GM23338 (cell line): Measurements from ENCODE around the gene ATP4B. TPM values are rescaled to one million over a fixed set of nuclear protein-coding genes. Genes with fewer than 3 reads are reported as not detected.

ENCODE experiments used
- ATAC-seq: fragments of 200-7000 bp; cut with Tn5 transposase; 3 replicates; pipeline ENCODE4 v1.9.1; 2020
- DNase-seq: peaks from one replicate; pipeline ENCODE4 v3.0.0-alpha.2; 2015; ENCODE audit warnings: low spot score
- H2AFZ ChIP-seq: fragments of 200-600 bp; sonication (generic); 2 replicates; pipeline ENCODE4 v1.8.0; 2016; ENCODE audit warnings: antibody characterized with exemption, mild to moderate bottlenecking, moderate library complexity
- H3F3A ChIP-seq: fragments of 200-600 bp; sonication (generic); replicated peaks from 2 replicates; pipeline ENCODE4 v1.8.0; 2017; ENCODE audit warnings: antibody characterized with exemption, mixed run types, low read depth
- H3K27ac ChIP-seq: fragments of 200-600 bp; sonication (generic); 2 replicates; pipeline ENCODE4 v1.6.1; 2016; ENCODE audit warnings: low read depth
- H3K27me3 ChIP-seq: fragments of 200-600 bp; sonication (generic); 2 replicates; pipeline ENCODE4 v1.8.0; 2016; ENCODE audit warnings: mild to moderate bottlenecking, mixed run types, moderate library complexity; ENCODE audit not compliant: insufficient read depth
- H3K36me3 ChIP-seq: fragments of 200-600 bp; sonication (generic); 2 replicates; pipeline ENCODE4 v1.8.0; 2016; ENCODE audit warnings: mild to moderate bottlenecking; ENCODE audit not compliant: insufficient read depth
- H3K4me1 ChIP-seq: fragments of 200-600 bp; sonication (generic); 2 replicates; pipeline ENCODE4 v1.8.0; 2016; ENCODE audit warnings: mild to moderate bottlenecking, moderate library complexity; ENCODE audit not compliant: insufficient read depth
- H3K4me2 ChIP-seq: fragments of 200-600 bp; sonication (generic); 2 replicates; pipeline ENCODE4 v1.7.1; 2017; ENCODE audit warnings: mixed run types
- H3K4me3 ChIP-seq: fragments of 200-600 bp; sonication (generic); 2 replicates; pipeline ENCODE4 v1.6.1; 2016; ENCODE audit warnings: mixed run types
- H3K79me2 ChIP-seq: fragments of 200-600 bp; sonication (generic); replicated peaks from 2 replicates; pipeline ENCODE4 v1.8.0; 2017; ENCODE audit warnings: mild to moderate bottlenecking; ENCODE audit not compliant: insufficient read depth
- H3K9me2 ChIP-seq: fragments of 200-600 bp; sonication (generic); 2 replicates; pipeline ENCODE4 v1.8.0; 2017; ENCODE audit not compliant: insufficient read depth
- H4K20me1 ChIP-seq: fragments of 200-600 bp; sonication (generic); replicated peaks from 2 replicates; pipeline ENCODE4 v1.8.0; 2017; ENCODE audit warnings: mild to moderate bottlenecking; ENCODE audit not compliant: insufficient read depth
- H3K27ac Mint-ChIP-seq: 2 replicates; pipeline ENCODE4 v1.8.0; 2020; ENCODE audit warnings: inconsistent platforms, mild to moderate bottlenecking, moderate library complexity, mixed read lengths
- H3K27me3 Mint-ChIP-seq: 3 replicates; pipeline ENCODE4 v1.8.0; 2022; ENCODE audit warnings: low read depth, mild to moderate bottlenecking, moderate library complexity, mixed read lengths, inconsistent platforms; ENCODE audit not compliant: insufficient read depth, poor library complexity
- H3K36me3 Mint-ChIP-seq: 3 replicates; pipeline ENCODE4 v1.8.0; 2021; ENCODE audit warnings: low read depth, mild to moderate bottlenecking, inconsistent platforms, moderate library complexity, mixed read lengths
- H3K4me1 Mint-ChIP-seq: 3 replicates; pipeline ENCODE4 v1.8.0; 2020; ENCODE audit warnings: mild to moderate bottlenecking, inconsistent platforms, mixed read lengths
- H3K4me3 Mint-ChIP-seq: 3 replicates; pipeline ENCODE4 v1.8.0; 2021; ENCODE audit warnings: moderate library complexity, mild to moderate bottlenecking, inconsistent platforms, mixed read lengths
- H3K9me3 Mint-ChIP-seq: 3 replicates; pipeline ENCODE4 v1.8.0; 2020; ENCODE audit warnings: moderate library complexity, mild to moderate bottlenecking, inconsistent platforms, mixed read lengths
- CREB1 ChIP-seq: fragments of 250-450 bp; sonication (Bioruptor Pico); IDR thresholded peaks from 2 replicates; pipeline ENCODE4 v1.5.0; 2020; ENCODE audit warnings: low read depth, mild to moderate bottlenecking, moderate library complexity
- JUNB ChIP-seq: IDR thresholded peaks from one replicate; pipeline ENCODE4 v1.6.1; 2016; ENCODE audit warnings: antibody characterized with exemption; ENCODE audit not compliant: unreplicated experiment
- STAT1 ChIP-seq: IDR thresholded peaks from one replicate; pipeline ENCODE4 v1.6.1; 2016; ENCODE audit warnings: antibody characterized with exemption; ENCODE audit not compliant: unreplicated experiment
- polyA plus RNA-seq: library from polyadenylated mRNA; unstranded; fragments of >200 nt; fragmentation: Nextera tagmentation; extraction: Ambion mirVana; gene quantifications from 2 replicates; pipeline ENCODE4 v1.2.1, GENCODE V29; 2016
- total RNA-seq: library from RNA; depleted of rRNA; stranded (reverse); fragments of >200 nt; shearing (Covaris generic); gene quantifications from 2 replicates; pipeline ENCODE4 v1.2.3, GENCODE V29; 2014
- TF ChIP-seq, protein P1 (sequence below): IDR thresholded peaks from one replicate; pipeline ENCODE4 v1.6.1; 2018; ENCODE audit warnings: antibody characterized with exemption; ENCODE audit not compliant: unreplicated experiment
- TF ChIP-seq, protein P2 (sequence below): fragments of 250-450 bp; sonication (Bioruptor Pico); IDR thresholded peaks from 2 replicates; pipeline ENCODE4 v1.5.0; 2020; ENCODE audit warnings: mild to moderate bottlenecking, moderate library complexity

Gene ATP4B
- total and polyA plus RNA-seq, 2 experiments from 2014 or later: not detected

DNA sequence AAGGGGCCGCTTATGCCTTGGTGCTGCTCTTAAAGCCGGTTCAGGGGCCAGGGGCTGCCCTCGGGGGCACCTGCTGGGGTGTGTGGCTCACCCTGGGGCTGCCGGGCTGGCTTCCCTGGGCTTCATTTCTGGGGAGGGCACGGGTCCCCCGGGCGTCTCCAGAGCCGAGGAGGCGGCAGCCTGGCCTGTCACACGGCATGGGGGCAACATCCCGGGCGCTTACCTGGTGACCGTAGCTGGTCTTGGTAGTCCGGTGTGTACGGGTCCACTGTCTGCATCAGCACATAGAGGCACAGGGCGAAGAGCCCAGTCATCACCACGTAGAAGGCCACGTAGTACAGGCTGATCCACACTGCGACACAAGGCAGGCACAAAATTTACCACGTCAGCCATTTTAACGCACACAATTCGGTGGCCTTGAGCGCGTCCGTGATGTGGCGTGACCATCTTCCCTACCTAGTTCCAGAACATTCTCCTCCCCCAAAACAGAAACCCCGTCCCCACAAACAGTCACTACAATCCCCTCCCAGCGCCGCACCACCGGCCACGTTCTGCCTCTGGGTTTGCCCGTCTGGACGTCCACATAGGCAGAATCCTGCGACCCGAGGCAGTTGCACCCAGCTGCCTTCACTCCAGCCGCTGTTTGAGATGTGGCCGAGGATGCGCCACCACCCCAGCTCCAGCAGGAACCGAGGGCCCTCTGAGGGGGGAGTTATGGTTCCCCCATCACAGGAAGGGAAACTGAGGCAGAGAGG is 3.2 kb downstream of the ATP4B start:
- H4K20me1 ChIP-seq: no peaks in the 10 kb centered on the region
- peaks cover 9% of the 10 kb centered on the region for H3K4me1 Mint-ChIP-seq
- no peak overlapping the region for H3K27ac Mint-ChIP-seq
- no peak overlapping the region for H3K4me2 ChIP-seq
- H3K4me1 ChIP-seq: no peaks in the 10 kb centered on the region
- no peaks in the 10 kb centered on the region for H3F3A ChIP-seq
- H3K27me3 ChIP-seq: no peaks in the 10 kb centered on the region
- DNase-seq (no peak), ATAC-seq (no peak)
- H3K27me3 Mint-ChIP-seq: peaks cover 5% of the 10 kb centered on the region
- no peak overlapping the region for H2AFZ ChIP-seq
- H3K36me3 Mint-ChIP-seq: no peaks in the 10 kb centered on the region
- no peaks in the 10 kb centered on the region for H3K9me2 ChIP-seq
- H3K79me2 ChIP-seq: no peaks in the 10 kb centered on the region
- H3K9me3 Mint-ChIP-seq: no peaks in the 10 kb centered on the region
- no peak overlapping the region for H3K4me3 Mint-ChIP-seq
- H3K36me3 ChIP-seq: no peaks in the 10 kb centered on the region
- H3K4me3 ChIP-seq: no peak overlapping the region
- no peak overlapping the region for H3K27ac ChIP-seq
- TF ChIP-seq, protein P1, sequence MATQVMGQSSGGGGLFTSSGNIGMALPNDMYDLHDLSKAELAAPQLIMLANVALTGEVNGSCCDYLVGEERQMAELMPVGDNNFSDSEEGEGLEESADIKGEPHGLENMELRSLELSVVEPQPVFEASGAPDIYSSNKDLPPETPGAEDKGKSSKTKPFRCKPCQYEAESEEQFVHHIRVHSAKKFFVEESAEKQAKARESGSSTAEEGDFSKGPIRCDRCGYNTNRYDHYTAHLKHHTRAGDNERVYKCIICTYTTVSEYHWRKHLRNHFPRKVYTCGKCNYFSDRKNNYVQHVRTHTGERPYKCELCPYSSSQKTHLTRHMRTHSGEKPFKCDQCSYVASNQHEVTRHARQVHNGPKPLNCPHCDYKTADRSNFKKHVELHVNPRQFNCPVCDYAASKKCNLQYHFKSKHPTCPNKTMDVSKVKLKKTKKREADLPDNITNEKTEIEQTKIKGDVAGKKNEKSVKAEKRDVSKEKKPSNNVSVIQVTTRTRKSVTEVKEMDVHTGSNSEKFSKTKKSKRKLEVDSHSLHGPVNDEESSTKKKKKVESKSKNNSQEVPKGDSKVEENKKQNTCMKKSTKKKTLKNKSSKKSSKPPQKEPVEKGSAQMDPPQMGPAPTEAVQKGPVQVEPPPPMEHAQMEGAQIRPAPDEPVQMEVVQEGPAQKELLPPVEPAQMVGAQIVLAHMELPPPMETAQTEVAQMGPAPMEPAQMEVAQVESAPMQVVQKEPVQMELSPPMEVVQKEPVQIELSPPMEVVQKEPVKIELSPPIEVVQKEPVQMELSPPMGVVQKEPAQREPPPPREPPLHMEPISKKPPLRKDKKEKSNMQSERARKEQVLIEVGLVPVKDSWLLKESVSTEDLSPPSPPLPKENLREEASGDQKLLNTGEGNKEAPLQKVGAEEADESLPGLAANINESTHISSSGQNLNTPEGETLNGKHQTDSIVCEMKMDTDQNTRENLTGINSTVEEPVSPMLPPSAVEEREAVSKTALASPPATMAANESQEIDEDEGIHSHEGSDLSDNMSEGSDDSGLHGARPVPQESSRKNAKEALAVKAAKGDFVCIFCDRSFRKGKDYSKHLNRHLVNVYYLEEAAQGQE: no peak
- TF ChIP-seq CREB1 (CRISPR knock-in tag): no peak
- TF ChIP-seq JUNB: no peak

DNA sequence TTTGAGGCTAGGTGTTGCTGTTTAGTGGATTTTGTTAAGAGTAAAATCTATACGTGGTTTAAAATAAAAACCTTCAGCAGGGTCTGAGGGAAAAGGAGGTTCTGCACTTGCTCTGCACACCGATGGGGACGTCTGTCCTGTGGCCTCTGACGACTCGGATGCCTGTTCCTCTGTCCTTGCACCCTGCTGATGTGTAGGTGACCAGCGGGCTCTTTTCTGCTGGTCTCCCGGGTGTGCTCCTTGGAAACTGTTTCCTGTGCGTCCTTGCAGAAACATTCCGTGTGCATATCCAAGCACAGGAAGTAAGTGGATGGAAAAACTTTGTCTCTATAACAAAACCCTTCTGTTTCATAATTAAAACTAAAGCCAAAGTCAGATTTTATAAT is 3.8 kb downstream of the ATP4B start:
- Histone ChIP-seq H3K27me3 (no peaks in the 10 kb centered on the region), H3K4me2 (no peak overlapping the region), H3K27ac (no peak overlapping the region), H3K36me3 (no peaks in the 10 kb centered on the region), H3F3A (no peaks in the 10 kb centered on the region), H3K9me2 (no peaks in the 10 kb centered on the region), H4K20me1 (no peaks in the 10 kb centered on the region), H3K4me1 (no peaks in the 10 kb centered on the region), H3K79me2 (no peaks in the 10 kb centered on the region), H2AFZ (no peak overlapping the region), H3K4me3 (no peak overlapping the region)
- H3K36me3 Mint-ChIP-seq: no peaks in the 10 kb centered on the region
- TF ChIP-seq, protein P2, sequence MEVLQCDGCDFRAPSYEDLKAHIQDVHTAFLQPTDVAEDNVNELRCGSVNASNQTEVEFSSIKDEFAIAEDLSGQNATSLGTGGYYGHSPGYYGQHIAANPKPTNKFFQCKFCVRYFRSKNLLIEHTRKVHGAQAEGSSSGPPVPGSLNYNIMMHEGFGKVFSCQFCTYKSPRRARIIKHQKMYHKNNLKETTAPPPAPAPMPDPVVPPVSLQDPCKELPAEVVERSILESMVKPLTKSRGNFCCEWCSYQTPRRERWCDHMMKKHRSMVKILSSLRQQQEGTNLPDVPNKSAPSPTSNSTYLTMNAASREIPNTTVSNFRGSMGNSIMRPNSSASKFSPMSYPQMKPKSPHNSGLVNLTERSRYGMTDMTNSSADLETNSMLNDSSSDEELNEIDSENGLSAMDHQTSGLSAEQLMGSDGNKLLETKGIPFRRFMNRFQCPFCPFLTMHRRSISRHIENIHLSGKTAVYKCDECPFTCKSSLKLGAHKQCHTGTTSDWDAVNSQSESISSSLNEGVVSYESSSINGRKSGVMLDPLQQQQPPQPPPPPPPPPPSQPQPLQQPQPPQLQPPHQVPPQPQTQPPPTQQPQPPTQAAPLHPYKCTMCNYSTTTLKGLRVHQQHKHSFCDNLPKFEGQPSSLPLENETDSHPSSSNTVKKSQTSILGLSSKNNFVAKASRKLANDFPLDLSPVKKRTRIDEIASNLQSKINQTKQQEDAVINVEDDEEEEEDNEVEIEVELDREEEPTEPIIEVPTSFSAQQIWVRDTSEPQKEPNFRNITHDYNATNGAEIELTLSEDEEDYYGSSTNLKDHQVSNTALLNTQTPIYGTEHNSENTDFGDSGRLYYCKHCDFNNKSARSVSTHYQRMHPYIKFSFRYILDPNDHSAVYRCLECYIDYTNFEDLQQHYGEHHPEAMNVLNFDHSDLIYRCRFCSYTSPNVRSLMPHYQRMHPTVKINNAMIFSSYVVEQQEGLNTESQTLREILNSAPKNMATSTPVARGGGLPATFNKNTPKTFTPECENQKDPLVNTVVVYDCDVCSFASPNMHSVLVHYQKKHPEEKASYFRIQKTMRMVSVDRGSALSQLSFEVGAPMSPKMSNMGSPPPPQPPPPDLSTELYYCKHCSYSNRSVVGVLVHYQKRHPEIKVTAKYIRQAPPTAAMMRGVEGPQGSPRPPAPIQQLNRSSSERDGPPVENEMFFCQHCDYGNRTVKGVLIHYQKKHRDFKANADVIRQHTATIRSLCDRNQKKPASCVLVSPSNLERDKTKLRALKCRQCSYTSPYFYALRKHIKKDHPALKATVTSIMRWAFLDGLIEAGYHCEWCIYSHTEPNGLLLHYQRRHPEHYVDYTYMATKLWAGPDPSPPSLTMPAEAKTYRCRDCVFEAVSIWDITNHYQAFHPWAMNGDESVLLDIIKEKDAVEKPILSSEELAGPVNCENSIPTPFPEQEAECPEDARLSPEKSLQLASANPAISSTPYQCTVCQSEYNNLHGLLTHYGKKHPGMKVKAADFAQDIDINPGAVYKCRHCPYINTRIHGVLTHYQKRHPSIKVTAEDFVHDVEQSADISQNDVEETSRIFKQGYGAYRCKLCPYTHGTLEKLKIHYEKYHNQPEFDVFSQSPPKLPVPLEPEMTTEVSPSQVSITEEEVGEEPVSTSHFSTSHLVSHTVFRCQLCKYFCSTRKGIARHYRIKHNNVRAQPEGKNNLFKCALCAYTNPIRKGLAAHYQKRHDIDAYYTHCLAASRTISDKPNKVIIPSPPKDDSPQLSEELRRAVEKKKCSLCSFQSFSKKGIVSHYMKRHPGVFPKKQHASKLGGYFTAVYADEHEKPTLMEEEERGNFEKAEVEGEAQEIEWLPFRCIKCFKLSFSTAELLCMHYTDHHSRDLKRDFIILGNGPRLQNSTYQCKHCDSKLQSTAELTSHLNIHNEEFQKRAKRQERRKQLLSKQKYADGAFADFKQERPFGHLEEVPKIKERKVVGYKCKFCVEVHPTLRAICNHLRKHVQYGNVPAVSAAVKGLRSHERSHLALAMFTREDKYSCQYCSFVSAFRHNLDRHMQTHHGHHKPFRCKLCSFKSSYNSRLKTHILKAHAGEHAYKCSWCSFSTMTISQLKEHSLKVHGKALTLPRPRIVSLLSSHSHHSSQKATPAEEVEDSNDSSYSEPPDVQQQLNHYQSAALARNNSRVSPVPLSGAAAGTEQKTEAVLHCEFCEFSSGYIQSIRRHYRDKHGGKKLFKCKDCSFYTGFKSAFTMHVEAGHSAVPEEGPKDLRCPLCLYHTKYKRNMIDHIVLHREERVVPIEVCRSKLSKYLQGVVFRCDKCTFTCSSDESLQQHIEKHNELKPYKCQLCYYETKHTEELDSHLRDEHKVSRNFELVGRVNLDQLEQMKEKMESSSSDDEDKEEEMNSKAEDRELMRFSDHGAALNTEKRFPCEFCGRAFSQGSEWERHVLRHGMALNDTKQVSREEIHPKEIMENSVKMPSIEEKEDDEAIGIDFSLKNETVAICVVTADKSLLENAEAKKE (CRISPR knock-in tag): no peak
- TF ChIP-seq STAT1 (no peak), CREB1 (CRISPR knock-in tag) (no peak), JUNB (no peak)
- peaks cover 11% of the 10 kb centered on the region for H3K27me3 Mint-ChIP-seq
- no peaks in the 10 kb centered on the region for H3K9me3 Mint-ChIP-seq
- peaks cover 14% of the 10 kb centered on the region for H3K4me1 Mint-ChIP-seq
- ATAC-seq (no peak), DNase-seq (no peak)
- no peak overlapping the region for H3K4me3 Mint-ChIP-seq
- H3K27ac Mint-ChIP-seq: no peak overlapping the region; the same call in none of the 2 replicates
